PC-9 (cell line): ENCODE measurements around the gene UBE2L3.

ENCODE experiments used
- EZH2 ChIP-seq: fragments of 200-600 bp; sonication (generic); IDR thresholded peaks from 2 replicates; pipeline ENCODE4 v1.8.0; 2017; ENCODE audit warnings: antibody characterized with exemption, low read depth
- TF ChIP-seq, protein P1 (sequence below): fragments of 200-600 bp; sonication (generic); conservative IDR thresholded peaks from 2 replicates; pipeline ENCODE4 v1.6.1; 2017; ENCODE audit warnings: mixed run types, antibody characterized with exemption, mild to moderate bottlenecking, moderate library complexity

DNA sequence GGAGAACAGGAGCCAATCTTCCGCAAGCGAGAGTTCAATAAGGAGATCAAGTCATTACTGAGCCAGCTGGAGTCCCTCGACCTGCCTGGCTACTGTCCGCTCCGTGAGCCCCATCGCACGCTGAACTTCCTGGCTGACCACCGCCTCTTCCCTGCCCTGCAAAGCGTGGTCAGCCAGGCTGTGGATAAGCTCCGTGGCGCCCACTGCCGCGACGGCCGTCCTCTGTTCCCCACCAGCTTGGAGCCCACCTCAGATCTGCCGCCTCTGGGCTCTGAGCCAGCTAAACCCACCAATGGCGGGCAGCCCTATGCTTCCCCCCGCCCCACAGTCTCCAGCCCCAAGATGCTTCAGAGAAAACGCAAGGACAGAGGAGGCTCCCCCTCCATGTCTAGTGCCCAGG, 67.3 kb downstream of the UBE2L3 start:
- TF ChIP-seq, protein P1, sequence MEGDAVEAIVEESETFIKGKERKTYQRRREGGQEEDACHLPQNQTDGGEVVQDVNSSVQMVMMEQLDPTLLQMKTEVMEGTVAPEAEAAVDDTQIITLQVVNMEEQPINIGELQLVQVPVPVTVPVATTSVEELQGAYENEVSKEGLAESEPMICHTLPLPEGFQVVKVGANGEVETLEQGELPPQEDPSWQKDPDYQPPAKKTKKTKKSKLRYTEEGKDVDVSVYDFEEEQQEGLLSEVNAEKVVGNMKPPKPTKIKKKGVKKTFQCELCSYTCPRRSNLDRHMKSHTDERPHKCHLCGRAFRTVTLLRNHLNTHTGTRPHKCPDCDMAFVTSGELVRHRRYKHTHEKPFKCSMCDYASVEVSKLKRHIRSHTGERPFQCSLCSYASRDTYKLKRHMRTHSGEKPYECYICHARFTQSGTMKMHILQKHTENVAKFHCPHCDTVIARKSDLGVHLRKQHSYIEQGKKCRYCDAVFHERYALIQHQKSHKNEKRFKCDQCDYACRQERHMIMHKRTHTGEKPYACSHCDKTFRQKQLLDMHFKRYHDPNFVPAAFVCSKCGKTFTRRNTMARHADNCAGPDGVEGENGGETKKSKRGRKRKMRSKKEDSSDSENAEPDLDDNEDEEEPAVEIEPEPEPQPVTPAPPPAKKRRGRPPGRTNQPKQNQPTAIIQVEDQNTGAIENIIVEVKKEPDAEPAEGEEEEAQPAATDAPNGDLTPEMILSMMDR: no peak
- no peak for TF ChIP-seq EZH2
